Measurements from ENCODE around the gene CASP6. TPM values are rescaled to one million over a fixed set of nuclear protein-coding genes. Genes with fewer than 3 reads are reported as not detected.

CASP6 gene
- total and polyA plus RNA-seq, 2 of the 8 experiments (the other 6 are each of a cell fraction or from before 2014, with no cell fraction given) = 29.5 to 35.1 TPM

GRCh38 chr4:109640644-109641043 lies 62.6 kb downstream of the CASP6 start:
- Histone ChIP-seq H3K27me3 (replicated peaks in 1 of 4; ENCODE audit: control insufficient read depth in 3 of 4, extremely low read depth in 1 of 4, insufficient read depth in 3 of 4, low read length in 3 of 4) (no peaks in the 10 kb centered on the region), H3K56ac (replicated peaks; ENCODE audit: insufficient read length, low read depth, low read length) (no peak overlapping the region), H3K18ac (ENCODE audit: extremely low read depth, low read length) (no peak overlapping the region), H3K14ac (ENCODE audit: insufficient read length) (no peak overlapping the region), H4K5ac (ENCODE audit: insufficient read length, low read depth, low read length) (no peak overlapping the region), H4K8ac (ENCODE audit: extremely low read depth, insufficient read depth, low read length) (no peak overlapping the region), H3K4me2 (ENCODE audit: insufficient read depth in 1 of 2, low read depth in 2 of 2, low read length in 2 of 2) (no peak overlapping the region), H3K23me2 (ENCODE audit: low read depth, low read length) (peaks cover 2% of the 10 kb centered on the region; the same call in 1 of the 2 replicates), H2BK20ac (ENCODE audit: low read length) (no peak overlapping the region), H3K27ac (ENCODE audit: low read depth, low read length) (no peak overlapping the region), H3K23ac (ENCODE audit: insufficient read length) (no peak overlapping the region), H3K4me3 (ENCODE audit: extremely low read depth in 1 of 4, insufficient read depth in 2 of 4, low read depth in 3 of 4, low read length in 4 of 4) (no peak overlapping the region), H2AK5ac (ENCODE audit: low read depth, low read length) (no peak overlapping the region), H2AFZ (ENCODE audit: low read length) (no peak overlapping the region), H2BK15ac (ENCODE audit: low read length) (no peak overlapping the region), H3K4ac (replicated peaks; ENCODE audit: insufficient read length, low read depth, low read length) (no peak overlapping the region), H4K20me1 (replicated peaks in 1 of 2; ENCODE audit: control insufficient read depth in 1 of 2, insufficient read depth in 2 of 2, low read length in 2 of 2) (no peaks in the 10 kb centered on the region), H3K4me1 (replicated peaks in 1 of 4; ENCODE audit: control insufficient read depth in 3 of 4, insufficient read depth in 4 of 4, low read length in 3 of 4) (0 out of 7 replicates have a peak, but pooled peaks cover 0 to 3% (median 0%) of the 10 kb centered on the region in 4 experiments), H2BK12ac (ENCODE audit: low read depth, low read length) (no peak overlapping the region), H2BK120ac (replicated peaks; ENCODE audit: low read depth, low read length) (no peak overlapping the region), H3K79me1 (ENCODE audit: low read depth, low read length) (no peaks in the 10 kb centered on the region), H3K9ac (replicated peaks in 1 of 4; ENCODE audit: extremely low read depth in 1 of 4, low read depth in 3 of 4, low read length in 3 of 4) (no peak overlapping the region), H2BK5ac (ENCODE audit: low read depth, low read length) (no peak overlapping the region), H4K91ac (replicated peaks; ENCODE audit: insufficient read length, low read length) (no peak overlapping the region), H3K36me3 (ENCODE audit: control insufficient read depth in 2 of 4, insufficient read depth in 4 of 4, low read length in 3 of 4) (no peaks in the 10 kb centered on the region), H3K79me2 (ENCODE audit: control insufficient read depth in 1 of 2, insufficient read depth in 2 of 2, low read length in 2 of 2) (no peaks in the 10 kb centered on the region), H3K9me3 (ENCODE audit: insufficient read depth in 2 of 2, low read depth in 1 of 2, low read length in 1 of 2) (no peaks in the 10 kb centered on the region)
- DNase-seq (ENCODE audit: low read depth in 1 of 2, low spot score in 2 of 2) = no peak
- POLR2A ChIA-PET (ENCODE audit: partially characterized antibody) = interaction anchor here (0.6 kb wide), 1 partner anchor 90 kb away, joined by 3 read pairs; no protein-coding TSS in a partner anchor
- CTCF ChIA-PET (ENCODE audit: partially characterized antibody) = interaction anchor here (1.3 kb wide), 1 partner anchor 18 kb away, joined by 3 read pairs; no protein-coding TSS in a partner anchor
- FAIRE-seq = no peak
- no peak for TF ChIP-seq EP300 (IDR thresholded peaks at IDR 0.05; ENCODE audit: borderline replicate concordance in 1 of 2, low read depth in 2 of 2, low read length in 2 of 2)
- no peak for TF ChIP-seq USF2 (IDR thresholded peaks at IDR 0.05; ENCODE audit: low read length)
- no peak for TF ChIP-seq CEBPB (IDR thresholded peaks at IDR 0.05; ENCODE audit: low read depth, low read length)
- TF ChIP-seq POU5F1 (IDR thresholded peaks at IDR 0.05; ENCODE audit: low read depth, low read length) = no peak
- TF ChIP-seq PHF8 (conservative IDR thresholded peaks at IDR 0.05; ENCODE audit: low read depth, low read length) = no peak
- no peak for TF ChIP-seq MAX (IDR thresholded peaks at IDR 0.05)
- no peak for TF ChIP-seq E2F6 (IDR thresholded peaks at IDR 0.05)
- TF ChIP-seq ATF3 (IDR thresholded peaks at IDR 0.05; ENCODE audit: insufficient read depth, low read depth, low read length) = no peak
- TF ChIP-seq TEAD4 (IDR thresholded peaks at IDR 0.05; ENCODE audit: low read depth, low read length) = no peak
- TF ChIP-seq CBX8 (IDR thresholded peaks at IDR 0.05; ENCODE audit: borderline replicate concordance, low read depth, low read length) = no peak
- 79% methylated on average over 2 of the region's 2 CpGs; no CpG with 5 or more reads in 1 of the 2 experiments for WGBS, 2 experiments (ENCODE audit: extremely low coverage in 1 of 2, insufficient coverage in 1 of 2, insufficient read length in 1 of 2, insufficient replicate concordance in 2 of 2, low coverage in 1 of 2, low lambda C conversion rate in 2 of 2, missing lambda C conversion rate in 1 of 2)
